ENCODE results near the gene SUSD6.
A peak's percentile ranks its signal among the peaks of the same experiment; 100 is the strongest.

Gene SUSD6

GRCh38 chr14:69675245-69675583, 63.8 kb downstream of the SUSD6 start:
- DNase-seq: no peak

GRCh38 chr14:69675877-69676416, 64.6 kb downstream of the SUSD6 start:
- no peak for DNase-seq

- no peak for DNase-seq
Observed at GRCh38 chr14:69676723-69677122, 65.3 kb downstream of the SUSD6 start.

GRCh38 chr14:69680297-69680696, 68.9 kb downstream of the SUSD6 start:
- no peak for DNase-seq

DNA sequence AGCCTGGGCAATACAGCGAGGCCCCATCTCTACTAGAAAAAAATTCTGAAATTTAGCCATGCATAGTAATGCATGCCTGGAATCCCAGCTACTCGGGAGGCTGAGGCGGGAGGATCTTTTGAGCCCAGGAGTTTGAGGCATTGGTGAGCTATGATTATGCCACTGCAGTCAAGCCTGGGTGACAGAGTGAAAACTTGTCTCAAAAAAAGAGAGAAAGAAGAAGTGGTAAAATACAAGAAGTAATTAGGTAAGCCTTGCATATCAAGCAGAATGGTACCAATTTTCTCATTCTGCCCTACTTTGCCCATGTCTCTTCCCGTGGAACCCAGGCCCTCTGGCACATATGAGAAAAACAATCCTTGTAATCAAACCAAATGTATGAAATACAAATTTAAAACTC, 70.7 kb downstream of the SUSD6 start:
- DNase-seq: peak; percentile 53

DNA sequence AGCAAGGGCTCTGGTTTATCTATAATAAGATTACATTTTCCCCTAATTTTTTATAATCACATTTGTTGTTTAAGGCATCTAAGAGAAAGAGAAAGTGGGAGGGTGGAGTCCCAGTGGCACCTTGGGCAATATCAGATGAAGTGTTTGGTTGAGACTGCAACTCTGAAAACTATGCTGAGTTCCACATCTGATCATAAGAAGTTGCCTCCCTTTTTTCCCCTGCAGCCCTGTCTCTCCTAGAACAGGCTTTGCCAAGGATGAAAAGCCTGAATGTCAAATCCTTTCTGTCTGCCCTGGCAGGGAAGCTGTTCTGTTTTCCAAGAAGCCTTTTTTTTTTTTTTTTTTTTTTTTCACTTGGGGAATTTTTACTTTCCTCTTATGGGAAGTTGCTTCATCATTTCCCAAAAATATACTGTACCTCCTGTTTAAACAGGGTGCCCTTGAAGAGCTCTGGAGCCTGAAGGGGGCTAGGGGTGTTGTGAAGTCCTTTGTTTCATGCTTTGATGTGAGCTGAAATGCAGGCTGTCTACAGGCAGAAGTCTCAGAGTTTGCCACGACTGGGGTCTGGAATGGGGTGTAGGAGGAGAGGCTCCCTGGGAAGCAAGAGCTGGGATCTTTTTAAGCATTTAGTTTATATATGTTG, 71.3 kb downstream of the SUSD6 start:
- peak; percentile 4 for DNase-seq

DNA sequence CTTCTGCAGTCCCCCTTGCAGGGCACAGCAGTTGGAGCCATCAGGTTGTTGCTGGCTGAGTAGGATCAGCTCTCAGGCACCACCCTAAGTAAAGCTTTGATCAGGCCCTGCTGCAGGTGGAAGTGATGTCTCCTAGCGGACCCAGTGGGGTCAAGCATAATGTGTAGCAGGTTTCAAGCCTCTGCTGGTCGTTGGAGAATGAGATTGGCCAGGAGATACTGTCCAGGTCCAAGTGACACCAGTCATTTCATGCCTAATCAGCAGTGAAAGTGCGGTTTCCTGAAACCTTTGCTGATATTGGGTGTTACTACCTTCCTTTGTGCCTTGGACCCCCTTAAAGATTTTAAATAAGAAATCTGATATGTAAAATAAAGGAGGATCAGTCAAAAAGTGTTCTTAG, 72.6 kb downstream of the SUSD6 start:
- no peak for DNase-seq

GRCh38 chr14:69684461-69685217, 73.2 kb downstream of the SUSD6 start:
- peak; percentile 5 for DNase-seq

DNA sequence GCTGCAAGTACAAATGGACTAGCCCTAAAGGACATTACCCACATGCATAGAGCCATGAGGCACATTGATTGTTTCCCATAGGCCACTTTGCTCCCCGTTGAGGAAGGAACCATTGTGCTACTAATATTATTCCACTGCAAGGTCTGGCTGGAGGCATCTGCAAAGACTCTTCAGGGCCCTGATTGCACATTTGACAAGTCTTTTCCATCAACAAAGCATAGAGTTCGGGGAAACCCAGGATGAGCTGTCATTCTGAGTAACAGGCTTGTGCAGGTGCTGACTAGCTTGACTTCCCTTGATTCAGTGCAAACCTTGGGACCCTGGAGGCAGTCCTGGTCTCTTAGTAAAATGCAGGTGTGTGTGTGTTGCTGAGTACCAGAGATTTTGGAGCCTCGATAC, 73.8 kb downstream of the SUSD6 start:
- no peak for DNase-seq

GRCh38 chr14:69685716-69686115, 74.3 kb downstream of the SUSD6 start:
- DNase-seq: no peak

DNA sequence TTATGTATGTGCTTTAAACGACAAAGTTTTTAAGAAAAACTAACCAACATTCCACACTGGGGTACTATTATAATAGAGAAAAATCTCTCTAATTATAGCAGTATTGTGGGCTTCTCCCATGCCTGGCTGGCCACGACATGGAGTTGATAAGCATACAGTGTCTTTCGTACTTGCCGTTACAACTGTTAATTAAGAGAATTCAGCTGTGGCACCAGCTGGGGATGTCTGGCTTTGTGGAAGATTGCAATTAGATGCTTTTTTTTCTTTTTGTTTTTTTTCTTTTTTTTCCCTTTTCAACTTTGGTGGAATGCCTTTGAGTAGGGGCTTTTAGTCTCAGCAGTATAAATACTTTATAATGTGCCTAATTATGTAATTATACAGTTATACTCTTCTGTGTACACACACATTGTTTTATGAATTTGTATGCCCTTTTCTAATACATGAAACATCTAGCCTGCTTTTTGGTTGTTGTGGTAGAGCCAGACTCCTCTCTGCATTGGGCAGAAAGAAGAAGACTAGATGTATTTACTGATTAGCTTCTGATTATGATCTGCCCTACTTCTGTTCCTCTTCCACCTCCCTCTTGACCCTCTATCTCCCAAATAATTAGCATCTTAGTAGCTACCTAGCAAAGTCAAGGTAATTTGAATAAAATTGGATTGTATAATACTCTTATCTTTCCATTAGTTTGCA, 76.4 kb downstream of the SUSD6 start:
- DNase-seq: no peak

DNA sequence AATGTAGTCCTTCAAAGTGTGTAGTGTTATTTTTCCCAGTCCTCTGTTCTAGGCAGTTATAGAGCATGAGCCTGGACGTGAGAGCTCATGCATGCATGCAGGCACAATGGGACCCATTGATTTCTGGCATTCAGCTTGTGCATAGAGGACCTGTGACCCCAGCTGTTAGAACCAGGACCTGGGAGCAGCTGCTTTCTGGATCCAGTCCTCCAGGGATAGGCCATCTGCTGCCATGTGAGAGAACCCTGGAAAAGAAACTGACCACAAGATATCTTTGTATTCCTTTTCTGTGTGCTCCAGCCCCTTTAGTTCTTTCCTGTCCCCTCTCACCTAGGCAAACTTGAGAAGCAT, 76.9 kb downstream of the SUSD6 start:
- no peak for DNase-seq

GRCh38 chr14:69690042-69690441, 78.6 kb downstream of the SUSD6 start:
- DNase-seq: no peak

DNA sequence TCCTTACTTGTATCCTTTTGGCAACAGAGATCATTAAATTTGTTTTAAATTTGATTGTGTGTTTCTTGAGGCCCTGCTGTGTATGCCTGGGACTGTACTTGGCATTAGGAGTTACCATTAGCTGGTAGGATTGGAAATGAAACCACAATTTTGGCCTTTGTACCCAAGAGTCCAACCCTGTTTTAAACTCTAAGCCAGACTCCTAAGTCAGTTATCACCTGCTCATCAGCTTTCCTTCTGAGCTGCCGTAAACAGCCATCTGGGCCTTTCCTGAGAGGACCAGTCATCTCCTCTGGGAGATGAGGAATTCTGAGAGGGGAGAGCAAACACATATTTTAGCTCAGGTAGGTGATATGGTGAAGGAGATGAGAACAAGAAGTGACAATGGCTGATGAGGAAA, 81.2 kb downstream of the SUSD6 start:
- no peak for DNase-seq

DNA sequence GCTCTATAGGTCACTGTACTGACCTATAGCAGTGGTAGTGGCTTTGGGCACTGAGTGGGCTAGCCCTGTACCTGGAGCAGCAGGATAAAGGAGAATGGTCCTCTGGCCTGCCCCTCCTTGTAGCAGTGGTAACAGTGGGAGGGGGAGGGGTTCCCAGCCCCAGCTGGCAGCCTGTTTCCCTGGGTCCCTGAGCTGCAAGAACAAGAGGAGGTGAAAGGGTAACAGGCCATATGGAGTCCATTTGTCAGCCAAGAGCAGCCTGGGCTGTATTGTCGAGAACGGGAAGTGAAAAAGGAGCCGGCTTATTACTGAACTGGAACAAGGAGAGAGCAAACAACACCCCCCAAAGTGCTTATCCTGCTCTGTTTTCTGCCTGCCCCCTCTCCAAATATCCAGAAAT, 81.7 kb downstream of the SUSD6 start:
- peak; percentile 88 for DNase-seq

- no peak for DNase-seq
Observed at GRCh38 chr14:69693801-69694729, 82.7 kb downstream of the SUSD6 start.

- peak; percentile 54 for DNase-seq
Observed at GRCh38 chr14:69694730-69695281, 83.4 kb downstream of the SUSD6 start.

- DNase-seq: peak; percentile 76
Observed at GRCh38 chr14:69695322-69696203, 84.2 kb downstream of the SUSD6 start.

DNA sequence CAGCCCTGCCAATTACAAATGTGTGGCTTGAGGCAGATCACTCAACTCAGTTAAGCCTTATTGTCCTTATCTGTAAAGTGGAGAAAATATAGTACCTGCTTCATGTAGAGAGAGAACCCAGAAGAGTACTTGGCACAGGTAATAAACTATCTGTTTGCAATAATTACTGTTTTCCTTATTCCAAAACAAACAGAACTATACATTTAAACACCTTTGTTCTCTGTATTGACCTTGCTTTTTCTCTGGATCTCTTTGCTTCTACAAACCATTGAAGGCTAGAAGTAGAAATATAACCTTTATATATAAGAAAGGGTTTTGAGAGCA, 84.8 kb downstream of the SUSD6 start:
- no peak for DNase-seq

GRCh38 chr14:69696633-69697557, 85.5 kb downstream of the SUSD6 start:
- peak; percentile 78 for DNase-seq

- no peak for DNase-seq
Observed at GRCh38 chr14:69698572-69698971, 87.2 kb downstream of the SUSD6 start.
